GM12891 (cell line): ENCODE measurements around the gene DARS1.

Experiments used
- DNase-seq: peaks from one replicate; pipeline ENCODE4 v3.0.0; 2011; ENCODE audit warnings: low spot score; ENCODE audit not compliant: insufficient read length
- FAIRE-seq: peaks from 2 replicates; lab custom pipeline; 2011; peaks lifted over from hg19 to GRCh38; lab: Jason Lieb, UNC
- PAX5 ChIP-seq: IDR thresholded peaks from 2 replicates; pipeline ENCODE4 v1.6.1; 2011; ENCODE audit warnings: low read length, moderate library complexity, mild to moderate bottlenecking; ENCODE audit not compliant: insufficient read depth, severe bottlenecking
- POLR2A ChIP-seq: IDR thresholded peaks from 2 replicates; pipeline ENCODE4 v1.6.1; 2011; ENCODE audit warnings: low read depth, low read length, control low read depth
- POLR2AphosphoS5 ChIP-seq: IDR thresholded peaks from 2 replicates; pipeline ENCODE4 v1.6.1; 2011; ENCODE audit warnings: low read depth, low read length, control low read depth
- POU2F2 ChIP-seq: IDR thresholded peaks from 2 replicates; pipeline ENCODE4 v1.6.1; 2011; ENCODE audit warnings: low read depth, mild to moderate bottlenecking, control low read depth, low read length, moderate library complexity
- SPI1 ChIP-seq: IDR thresholded peaks from 2 replicates; pipeline ENCODE4 v1.6.1; 2011; ENCODE audit warnings: low read depth, low read length, control low read depth
- TAF1 ChIP-seq: IDR thresholded peaks from 2 replicates; pipeline ENCODE4 v1.6.1; 2011; ENCODE audit warnings: low read depth, low read length, control low read depth

The DARS1 gene

GRCh38 chr2:136005462-136006196 is 20.2 kb upstream of the DARS1 start:
- DNase-seq (no peak), FAIRE-seq (peak; percentile 91)
- TF ChIP-seq POLR2A (no peak), POU2F2 (no peak), PAX5 (no peak), TAF1 (no peak), SPI1 (no peak), POLR2AphosphoS5 (no peak)

GRCh38 chr2:136004965-136005364 is 19.5 kb upstream of the DARS1 start:
- DNase-seq: no peak
- no peak for TF ChIP-seq POLR2AphosphoS5
- TF ChIP-seq POLR2A: no peak
- no peak for TF ChIP-seq SPI1
- TF ChIP-seq PAX5: no peak
- FAIRE-seq: no peak

GRCh38 chr2:136001131-136001530 is 15.7 kb upstream of the DARS1 start:
- FAIRE-seq: peak; percentile 75
- TF ChIP-seq SPI1 (no peak), TAF1 (no peak), PAX5 (no peak), POU2F2 (no peak), POLR2A (no peak), POLR2AphosphoS5 (no peak)
- no peak for DNase-seq

GRCh38 chr2:136000502-136000901 is 15.1 kb upstream of the DARS1 start:
- no peak for TF ChIP-seq POLR2A
- TF ChIP-seq POU2F2: no peak
- no peak for TF ChIP-seq PAX5
- no peak for TF ChIP-seq TAF1
- no peak for TF ChIP-seq POLR2AphosphoS5
- TF ChIP-seq SPI1: no peak
- DNase-seq: no peak
- peak; percentile 82 for FAIRE-seq

- FAIRE-seq: no peak
- TF ChIP-seq TAF1 (no peak), PAX5 (no peak), SPI1 (no peak), POU2F2 (no peak), POLR2A (no peak), POLR2AphosphoS5 (no peak)
- no peak for DNase-seq
Observed at GRCh38 chr2:135999899-136000298, 14.5 kb upstream of the DARS1 start.

- DNase-seq (no peak), FAIRE-seq (peak; percentile 83)
- TF ChIP-seq POU2F2 (no peak), SPI1 (no peak), PAX5 (no peak), POLR2A (no peak), TAF1 (no peak), POLR2AphosphoS5 (no peak)
Observed at GRCh38 chr2:135998879-135999278, 13.5 kb upstream of the DARS1 start.

- peak; percentile 69 for FAIRE-seq
- DNase-seq: no peak
- TF ChIP-seq PAX5 (peak; percentile 2), POU2F2 (no peak)
Observed at GRCh38 chr2:135997380-135997779, 12.0 kb upstream of the DARS1 start.

GRCh38 chr2:135996304-135996703 is 10.9 kb upstream of the DARS1 start:
- TF ChIP-seq POLR2A: no peak
- TF ChIP-seq PAX5: no peak
- TF ChIP-seq TAF1: no peak
- no peak for TF ChIP-seq POLR2AphosphoS5
- TF ChIP-seq SPI1: no peak
- no peak for TF ChIP-seq POU2F2
- DNase-seq: no peak
- FAIRE-seq: no peak

- TF ChIP-seq PAX5 (no peak), POLR2AphosphoS5 (no peak), TAF1 (no peak)
- DNase-seq: no peak
- FAIRE-seq: no peak
Observed at GRCh38 chr2:135994281-135994680, 8.9 kb upstream of the DARS1 start.

GRCh38 chr2:135993421-135993820 is 8.0 kb upstream of the DARS1 start:
- TF ChIP-seq PAX5: no peak
- no peak for TF ChIP-seq POU2F2
- TF ChIP-seq TAF1: no peak
- no peak for TF ChIP-seq POLR2A
- TF ChIP-seq POLR2AphosphoS5: no peak
- TF ChIP-seq SPI1: no peak
- no peak for FAIRE-seq
- DNase-seq: no peak
